CD14-positive monocyte (primary cell): ENCODE data around the gene HBG2. TPM values are rescaled to one million over a fixed set of nuclear protein-coding genes. Genes with fewer than 3 reads are reported as not detected.

Experiments
- DNase-seq, 3 donors: peaks; one replicate each; pipeline ENCODE4 v3.0.0-alpha.2; 2011 to 2022
- H2AFZ ChIP-seq: 2 replicates; pipeline ENCODE4 v1.6.0; 2012; ENCODE audit warnings: mild to moderate bottlenecking, low read depth, low read length, inconsistent platforms; ENCODE audit not compliant: insufficient read depth, poor library complexity, severe bottlenecking
- H3K27ac ChIP-seq, 2 donors: 1 replicate in 1 of 2; 2 replicates in 1 of 2; pipeline ENCODE4 v1.5.1; 2012 to 2013; ENCODE audit warnings: low read length in 2 of 2, control low read depth in 1 of 2, inconsistent platforms in 1 of 2, low read depth in 1 of 2, mild to moderate bottlenecking in 1 of 2
- H3K27me3 ChIP-seq, 2 donors: one replicate each; pipeline versions ENCODE4 v1.6.0 to v1.6.1; 2011 to 2013; ENCODE audit warnings: low read length in 2 of 2; ENCODE audit not compliant: control insufficient read depth in 2 of 2, insufficient read depth in 2 of 2
- H3K36me3 ChIP-seq, 2 donors: replicated peaks in 1 of 2; 1 replicate in 1 of 2; 2 replicates in 1 of 2; pipeline versions ENCODE4 v1.5.1 to v1.6.1; 2012 to 2013; ENCODE audit warnings: low read length in 2 of 2, control low read depth in 1 of 2, inconsistent platforms in 1 of 2, mild to moderate bottlenecking in 1 of 2; ENCODE audit not compliant: insufficient read depth in 2 of 2, control insufficient read depth in 1 of 2
- H3K4me1 ChIP-seq, 2 donors: 1 replicate in 1 of 2; 2 replicates in 1 of 2; pipeline versions ENCODE4 v1.5.1 to v1.6.1; 2012 to 2013; ENCODE audit warnings: low read length in 2 of 2, control low read depth in 1 of 2, inconsistent platforms in 1 of 2, mild to moderate bottlenecking in 1 of 2, moderate library complexity in 1 of 2; ENCODE audit not compliant: insufficient read depth in 2 of 2, control insufficient read depth in 1 of 2
- H3K4me2 ChIP-seq: replicated peaks from 2 replicates; pipeline ENCODE3; 2012; ENCODE audit warnings: low read length, moderate library complexity, mild to moderate bottlenecking; ENCODE audit not compliant: poor library complexity, severe bottlenecking; ENCODE audit errors: extremely low read depth
- H3K4me3 ChIP-seq, 3 experiments: fragments of 200-600 bp in 1 of 3; sonication (generic) in 1 of 3; replicated peaks in 1 of 3; 1 replicate in 2 of 3; 2 replicates in 1 of 3; pipeline ENCODE4 v1.5.1; 2011 to 2013; ENCODE audit warnings: low read length in 3 of 3, mild to moderate bottlenecking in 3 of 3, control low read depth in 2 of 3, low read depth in 2 of 3, inconsistent platforms in 1 of 3, moderate library complexity in 1 of 3
- H3K79me2 ChIP-seq: 2 replicates; pipeline ENCODE4 v1.6.0; 2012; ENCODE audit warnings: mild to moderate bottlenecking, control low read depth, inconsistent platforms, low read length, moderate library complexity; ENCODE audit not compliant: insufficient read depth
- H3K9ac ChIP-seq: 2 replicates; pipeline ENCODE4 v1.6.0; 2017; ENCODE audit warnings: low read length, mild to moderate bottlenecking; ENCODE audit not compliant: insufficient read depth, poor library complexity, severe bottlenecking
- H3K9me3 ChIP-seq, 2 donors: replicated peaks in 1 of 2; 1 replicate in 1 of 2; 2 replicates in 1 of 2; pipeline versions ENCODE4 v1.5.1 to v1.6.1; 2012 to 2013; ENCODE audit warnings: low read length in 2 of 2, control low read depth in 1 of 2; ENCODE audit not compliant: control insufficient read depth in 1 of 2, insufficient read depth in 1 of 2
- H4K20me1 ChIP-seq: 2 replicates; pipeline ENCODE4 v1.6.0; 2012; ENCODE audit warnings: mild to moderate bottlenecking, low read length, control low read depth, moderate library complexity; ENCODE audit not compliant: insufficient read depth
- H3K27ac Mint-ChIP-seq, 7 donors: one replicate each; pipeline ENCODE4 v1.8.0; 2020; ENCODE audit warnings: mild to moderate bottlenecking in 7 of 7, mixed read lengths in 7 of 7, moderate library complexity in 6 of 7, inconsistent platforms in 2 of 7
- H3K27me3 Mint-ChIP-seq, 3 donors: one replicate each; pipeline ENCODE4 v1.8.0; 2021 to 2022; ENCODE audit warnings: low read depth in 3 of 3, mild to moderate bottlenecking in 3 of 3, mixed read lengths in 3 of 3, moderate library complexity in 3 of 3, inconsistent platforms in 1 of 3
- H3K36me3 Mint-ChIP-seq, 2 donors: one replicate each; pipeline ENCODE4 v1.8.0; 2020; ENCODE audit warnings: mixed read lengths in 2 of 2, inconsistent platforms in 1 of 2, mild to moderate bottlenecking in 1 of 2
- H3K4me1 Mint-ChIP-seq: one replicate; pipeline ENCODE4 v1.8.0; 2020; ENCODE audit warnings: mild to moderate bottlenecking, mixed read lengths
- H3K4me3 Mint-ChIP-seq, 2 donors: one replicate each; pipeline ENCODE4 v1.8.0; 2020; ENCODE audit warnings: mild to moderate bottlenecking in 2 of 2, mixed read lengths in 2 of 2, moderate library complexity in 1 of 2
- H3K9me3 Mint-ChIP-seq, 7 donors: one replicate each; pipeline ENCODE4 v1.8.0; 2020 to 2022; ENCODE audit warnings: mixed read lengths in 7 of 7, mild to moderate bottlenecking in 6 of 7, moderate library complexity in 6 of 7, inconsistent platforms in 2 of 7
- CTCF ChIP-seq: fragments of 200-600 bp; IDR thresholded peaks from one replicate; pipeline ENCODE4 v1.8.0; 2022; ENCODE audit warnings: antibody characterized with exemption, mild to moderate bottlenecking
- WGBS: methylation state at CpG from one replicate; pipeline ENCODE4 v1.1.5; 2013; ENCODE audit warnings: missing lambda C conversion rate; ENCODE audit not compliant: insufficient coverage; 5-methylcytosine and 5-hydroxymethylcytosine counted together
- intact Hi-C, 2 donors: fragments of 100-400 bp; cut with micrococcal nuclease; formaldehyde crosslinking; loops; one replicate each; pipeline versions ENCODE4 v1.15.0 to v1.15.1; 2023
- polyA plus RNA-seq, 3 donors: library from polyadenylated mRNA; depleted of rRNA in 1 of 3; unstranded in 2 of 3; stranded (reverse) in 1 of 3; fragments of 300-500 nt in 2 of 3; fragments of >200 nt in 1 of 3; fragmentation: Illumina TruSeq in 2 of 3; gene quantifications; 1 replicate in 2 of 3; 2 replicates in 1 of 3; pipeline ENCODE4 v1.2.3, GENCODE V29; 2012 to 2021

Gene HBG2
- polyA plus RNA-seq, 3 donors: 5.1 TPM; not detected in 2

GRCh38 chr11:5285703-5286340, 31.2 kb upstream of the HBG2 start:
- TF ChIP-seq CTCF: no peak
- H3K4me1 ChIP-seq: peaks cover 0 to under 1% of the 10 kb centered on the region in 2 donors
- Mint-ChIP-seq H3K27me3 (peaks cover 0 to 3% (median 1%) of the 10 kb centered on the region in 3 donors), H3K9me3 (peaks cover 0 to 3% (median 0%) of the 10 kb centered on the region in 7 donors), H3K4me1 (peaks cover under 1% of the 10 kb centered on the region), H3K4me3 (no peak overlapping the region), H3K27ac (no peak overlapping the region), H3K36me3 (no peaks in the 10 kb centered on the region)
- no peaks in the 10 kb centered on the region for H4K20me1 ChIP-seq
- no peak overlapping the region for H3K9ac ChIP-seq
- H3K27me3 ChIP-seq: no peaks in the 10 kb centered on the region
- H3K27ac ChIP-seq: no peak overlapping the region
- intact Hi-C loops: no loop called here
- H3K36me3 ChIP-seq: no peaks in the 10 kb centered on the region
- no peak overlapping the region for H3K4me2 ChIP-seq
- no peaks in the 10 kb centered on the region for H3K9me3 ChIP-seq
- no peaks in the 10 kb centered on the region for H3K79me2 ChIP-seq
- no peak overlapping the region for H3K4me3 ChIP-seq
- DNase-seq: no peak
- no peak overlapping the region for H2AFZ ChIP-seq
- 98% methylated on average over 4 of the region's 4 CpGs for WGBS

- no peaks in the 10 kb centered on the region for H3K79me2 ChIP-seq
- H3K27ac ChIP-seq: no peak overlapping the region
- 90% methylated on average over 2 of the region's 2 CpGs for WGBS
- TF ChIP-seq CTCF: no peak
- H3K4me3 ChIP-seq: no peak overlapping the region
- no peak overlapping the region for H2AFZ ChIP-seq
- Mint-ChIP-seq H3K9me3 (peaks cover 0 to 3% (median 0%) of the 10 kb centered on the region in 7 donors), H3K4me3 (no peak overlapping the region), H3K27me3 (peaks cover 0 to 3% (median 3%) of the 10 kb centered on the region in 3 donors), H3K4me1 (peaks cover 4% of the 10 kb centered on the region), H3K36me3 (no peaks in the 10 kb centered on the region), H3K27ac (no peak overlapping the region)
- H3K27me3 ChIP-seq: no peaks in the 10 kb centered on the region
- H3K9me3 ChIP-seq: no peaks in the 10 kb centered on the region
- no peak overlapping the region for H3K4me2 ChIP-seq
- no peaks in the 10 kb centered on the region for H4K20me1 ChIP-seq
- no peaks in the 10 kb centered on the region for H3K36me3 ChIP-seq
- intact Hi-C loops: no loop called here
- H3K9ac ChIP-seq: no peak overlapping the region
- DNase-seq: no peak
- H3K4me1 ChIP-seq: peaks cover 0 to 4% of the 10 kb centered on the region in 2 donors
Measured at GRCh38 chr11:5284637-5285036, 30.1 kb upstream of the HBG2 start.
